ENCODE measurements around the gene ASF1B. TPM values are rescaled to one million over a fixed set of nuclear protein-coding genes. Genes with fewer than 3 reads are reported as not detected.

Gene ASF1B
- total RNA-seq, 4 donors from 2014 or later, result 3.2 to 25.6 (median 14.2) TPM

- 79 to 91% methylated on average over 5 of the region's 6 CpGs for WGBS, 2 donors
- no peaks in the 10 kb centered on the region for H3K9me3 ChIP-seq
- H3K27me3 ChIP-seq, result no peaks in the 10 kb centered on the region
- peaks cover 3 to 20% (median 5%) of the 10 kb centered on the region in 3 donors for H3K4me1 ChIP-seq
- H3K4me3 ChIP-seq, result no peak overlapping the region
- H3K36me3 ChIP-seq, result peaks cover 12 to 96% (median 34%) of the 10 kb centered on the region in 3 donors
- DNase-seq, result no peak
- intact Hi-C loops (cut with DNase I), result no loop called here
- TF ChIP-seq, protein P1, sequence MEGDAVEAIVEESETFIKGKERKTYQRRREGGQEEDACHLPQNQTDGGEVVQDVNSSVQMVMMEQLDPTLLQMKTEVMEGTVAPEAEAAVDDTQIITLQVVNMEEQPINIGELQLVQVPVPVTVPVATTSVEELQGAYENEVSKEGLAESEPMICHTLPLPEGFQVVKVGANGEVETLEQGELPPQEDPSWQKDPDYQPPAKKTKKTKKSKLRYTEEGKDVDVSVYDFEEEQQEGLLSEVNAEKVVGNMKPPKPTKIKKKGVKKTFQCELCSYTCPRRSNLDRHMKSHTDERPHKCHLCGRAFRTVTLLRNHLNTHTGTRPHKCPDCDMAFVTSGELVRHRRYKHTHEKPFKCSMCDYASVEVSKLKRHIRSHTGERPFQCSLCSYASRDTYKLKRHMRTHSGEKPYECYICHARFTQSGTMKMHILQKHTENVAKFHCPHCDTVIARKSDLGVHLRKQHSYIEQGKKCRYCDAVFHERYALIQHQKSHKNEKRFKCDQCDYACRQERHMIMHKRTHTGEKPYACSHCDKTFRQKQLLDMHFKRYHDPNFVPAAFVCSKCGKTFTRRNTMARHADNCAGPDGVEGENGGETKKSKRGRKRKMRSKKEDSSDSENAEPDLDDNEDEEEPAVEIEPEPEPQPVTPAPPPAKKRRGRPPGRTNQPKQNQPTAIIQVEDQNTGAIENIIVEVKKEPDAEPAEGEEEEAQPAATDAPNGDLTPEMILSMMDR (IDR thresholded peaks at IDR 0.05), result no peak
- no peak for TF ChIP-seq POLR2A (IDR thresholded peaks at IDR 0.05)
- no peak overlapping the region for H3K27ac ChIP-seq
Measured at GRCh38 chr19:14101003-14101545, 35.3 kb downstream of the ASF1B start.

- Histone ChIP-seq H3K4me3 (no peak overlapping the region), H3K36me3 (peaks cover 5 to 64% (median 20%) of the 10 kb centered on the region in 3 donors), H3K27ac (no peak overlapping the region), H3K9me3 (peaks cover 0 to 12% (median 5%) of the 10 kb centered on the region in 3 donors), H3K27me3 (no peaks in the 10 kb centered on the region), H3K4me1 (peaks cover 1 to 11% (median 3%) of the 10 kb centered on the region in 3 donors)
- intact Hi-C loops (cut with DNase I), result no loop called here
- DNase-seq, result no peak
- TF ChIP-seq, protein P1 (IDR thresholded peaks at IDR 0.05), result peak in 1 of 6 experiments; percentile 12
- TF ChIP-seq POLR2A (IDR thresholded peaks at IDR 0.05), result no peak
- 76 to 81% methylated on average over 6 to 8 of the region's 21 CpGs for WGBS, 2 donors
Measured at GRCh38 chr19:14097532-14098151, 38.7 kb downstream of the ASF1B start.

DNA sequence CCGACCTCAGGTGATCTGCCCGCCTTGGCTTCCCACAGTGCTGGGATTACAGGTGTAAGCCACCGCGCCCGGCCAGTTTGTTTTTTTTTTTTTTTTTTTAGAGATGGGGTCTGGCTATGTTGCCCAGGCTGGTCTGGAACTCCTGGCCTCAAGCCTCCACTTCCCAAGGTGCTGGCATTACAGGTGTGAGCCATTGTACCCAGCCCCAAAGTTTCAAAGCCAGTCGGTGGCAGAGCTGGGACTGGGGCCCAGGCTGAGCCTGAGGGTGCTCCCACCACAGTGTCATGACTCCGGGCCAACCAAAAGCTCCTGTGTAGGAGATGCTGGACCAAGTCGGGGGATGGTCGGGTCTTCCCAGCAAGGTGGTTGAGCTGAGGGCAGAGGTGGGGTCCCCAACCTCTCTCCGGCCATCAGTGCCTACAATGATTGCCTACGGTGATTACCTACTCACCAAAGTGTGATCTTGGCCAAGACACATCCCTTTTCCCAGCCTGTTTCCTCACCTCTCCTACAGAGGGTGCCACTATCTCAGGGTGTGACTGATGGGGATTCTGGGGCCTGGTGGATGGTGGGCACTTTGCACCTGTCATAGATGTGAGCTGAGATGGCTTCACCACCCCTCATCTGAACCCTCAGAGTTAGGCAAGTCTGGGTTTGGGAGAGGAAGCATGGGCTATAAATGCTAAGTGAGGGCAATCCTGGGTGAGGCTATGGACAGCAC, 40.0 kb downstream of the ASF1B start:
- no peak overlapping the region for H3K4me3 ChIP-seq
- intact Hi-C loops (cut with DNase I), result no loop called here
- no peak for DNase-seq
- peaks cover 0 to 12% (median 5%) of the 10 kb centered on the region in 3 donors for H3K9me3 ChIP-seq
- peaks cover 4 to 52% (median 16%) of the 10 kb centered on the region in 3 donors for H3K36me3 ChIP-seq
- H3K4me1 ChIP-seq, result peaks cover 5 to 10% (median 6%) of the 10 kb centered on the region in 3 donors
- no peak overlapping the region for H3K27ac ChIP-seq
- H3K27me3 ChIP-seq, result no peaks in the 10 kb centered on the region
- 93 to 98% methylated on average over 5 to 10 of the region's 11 CpGs for WGBS, 2 donors
- TF ChIP-seq, protein P1 (IDR thresholded peaks at IDR 0.05), result no peak
- TF ChIP-seq POLR2A (IDR thresholded peaks at IDR 0.05), result no peak

- 81 to 86% methylated on average over 7 of the region's 7 CpGs for WGBS, 2 donors
- no peak for TF ChIP-seq POLR2A (IDR thresholded peaks at IDR 0.05)
- TF ChIP-seq, protein P1 (IDR thresholded peaks at IDR 0.05), result no peak
- Histone ChIP-seq H3K36me3 (peaks cover 0 to 36% (median 9%) of the 10 kb centered on the region in 3 donors), H3K4me1 (peaks cover 5 to 13% (median 6%) of the 10 kb centered on the region in 3 donors), H3K9me3 (peaks cover 0 to 12% (median 5%) of the 10 kb centered on the region in 3 donors), H3K27ac (no peak overlapping the region), H3K4me3 (no peak overlapping the region), H3K27me3 (no peaks in the 10 kb centered on the region)
- intact Hi-C loops (cut with DNase I), result no loop called here
- DNase-seq, result no peak
Measured at GRCh38 chr19:14094854-14095253, 41.5 kb downstream of the ASF1B start.
